NCI-H2196 (cell line): ENCODE measurements around the gene ZNF350.
A peak's percentile ranks its signal among the peaks of the same experiment; 100 is the strongest.
"Not testable (repeated sequence)": the region's sequence is repeated elsewhere in the genome, so short reads cannot be mapped to it uniquely, and the experiment has no call there.

Experiments
- DNase-seq: peaks from one replicate; lab custom pipeline; 2025; ENCODE audit not compliant: unreplicated experiment; lab: John Stamatoyannopoulos, UW

Gene ZNF350

GRCh38 chr19:51986309-51987291 is at the start of gene ZNF350:
Gene ZNF350, minus strand, starts transcription at chr19:51986840. Its CDS starts 12,480 bp downstream, at chr19:51974360.
- peak; percentile 88 for DNase-seq

GRCh38 chr19:52034051-52034728 is 47.5 kb upstream of the ZNF350 start:
- DNase-seq: no peak

DNA sequence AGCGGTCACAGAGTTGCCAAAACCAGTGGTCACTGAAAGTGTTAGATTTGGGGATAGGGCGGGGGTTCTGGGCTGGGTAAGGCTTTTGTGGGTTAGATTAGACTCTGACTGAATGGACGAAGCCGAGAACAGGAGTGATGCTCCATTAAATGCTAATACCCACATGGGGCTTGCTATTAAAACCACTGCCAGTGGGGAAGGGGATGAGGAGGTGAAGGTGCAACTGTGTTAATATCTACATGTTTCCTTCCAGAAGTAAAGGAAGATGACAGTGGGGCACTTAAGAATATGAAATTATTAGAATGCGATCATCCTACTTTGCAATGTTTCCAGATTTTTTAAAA is 42.1 kb upstream of the ZNF350 start:
- DNase-seq: peak; percentile 48

- peak; percentile 86 for DNase-seq
Observed at GRCh38 chr19:52028027-52028779, 41.6 kb upstream of the ZNF350 start, which contains the start of gene ZNF614. Gene ZNF614, minus strand, starts transcription at chr19:52028379. Its CDS starts 2,634 bp downstream, at chr19:52025745.

- not testable (repeated sequence) for DNase-seq
Observed at GRCh38 chr19:52026255-52026990, 39.8 kb upstream of the ZNF350 start.

- not testable (repeated sequence) for DNase-seq
Observed at GRCh38 chr19:52024478-52024877, 37.8 kb upstream of the ZNF350 start.

DNA sequence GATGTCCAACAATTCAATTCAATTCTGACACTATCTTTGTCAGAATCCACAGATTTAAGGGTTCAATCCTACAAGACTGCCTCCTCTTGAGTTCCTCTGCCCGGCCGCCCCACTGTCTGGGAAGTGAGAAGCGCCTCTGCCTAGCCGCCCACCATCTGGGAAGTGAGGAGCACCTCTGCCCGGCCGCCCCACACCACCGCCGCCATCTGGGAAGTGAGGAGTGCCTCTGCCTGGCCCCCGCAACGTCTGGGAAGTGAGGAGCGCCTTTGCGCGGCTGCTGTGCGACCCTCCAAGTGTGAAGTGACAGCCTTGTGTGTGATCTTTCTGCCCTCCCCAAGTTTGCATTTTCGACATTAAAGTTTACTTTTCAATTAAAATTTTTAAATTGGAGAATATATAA is 35.6 kb upstream of the ZNF350 start:
- DNase-seq: no peak

DNA sequence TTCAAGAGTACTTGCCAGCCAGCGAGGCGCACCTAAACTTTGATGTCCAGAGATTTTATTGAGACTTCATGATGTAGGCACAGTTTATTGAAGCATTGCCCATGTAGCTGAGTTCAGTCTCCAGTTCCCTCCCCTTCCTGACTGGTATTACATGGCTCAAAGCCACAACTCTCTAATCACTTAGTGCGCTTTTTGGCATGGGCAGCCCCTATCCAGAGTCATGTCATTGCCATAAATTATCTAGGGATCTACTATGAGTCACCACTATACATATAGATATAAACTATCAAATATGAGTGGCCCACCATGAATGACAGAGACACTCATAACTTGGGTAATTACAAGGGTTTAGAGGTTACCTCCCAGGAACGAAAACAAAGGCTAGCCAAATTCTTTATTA is 33.9 kb upstream of the ZNF350 start:
- DNase-seq: no peak

- DNase-seq: no peak
Observed at GRCh38 chr19:52010674-52011073, 24.0 kb upstream of the ZNF350 start.

GRCh38 chr19:52007806-52008557 is 21.3 kb upstream of the ZNF350 start, which contains the start of gene ZNF615:
Gene ZNF615, minus strand, starts transcription at chr19:52008211. Its CDS starts 4,500 bp downstream, at chr19:52003711.
- DNase-seq: peak; percentile 84

DNA sequence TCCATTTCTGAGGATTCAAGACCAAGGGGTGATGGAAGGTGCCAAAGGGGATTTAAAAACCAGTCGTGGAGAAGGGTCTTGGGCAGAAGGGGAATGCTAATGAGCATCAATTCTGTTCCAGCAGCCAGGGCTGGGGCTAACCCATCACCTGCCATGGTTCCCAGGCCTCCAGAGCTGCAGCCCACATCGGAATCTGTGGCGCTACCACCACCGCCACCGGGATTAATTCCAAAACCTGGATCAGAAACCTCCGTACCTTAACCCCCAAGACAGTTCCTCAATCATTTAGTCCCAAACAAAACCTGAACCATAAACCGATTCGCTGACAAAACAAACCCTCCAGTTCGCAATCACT is 20.8 kb upstream of the ZNF350 start:
- DNase-seq: no peak

GRCh38 chr19:51994048-51994644 is 7.5 kb upstream of the ZNF350 start:
- no peak for DNase-seq

GRCh38 chr19:51993422-51993821 is 6.8 kb upstream of the ZNF350 start:
- DNase-seq: no peak

DNA sequence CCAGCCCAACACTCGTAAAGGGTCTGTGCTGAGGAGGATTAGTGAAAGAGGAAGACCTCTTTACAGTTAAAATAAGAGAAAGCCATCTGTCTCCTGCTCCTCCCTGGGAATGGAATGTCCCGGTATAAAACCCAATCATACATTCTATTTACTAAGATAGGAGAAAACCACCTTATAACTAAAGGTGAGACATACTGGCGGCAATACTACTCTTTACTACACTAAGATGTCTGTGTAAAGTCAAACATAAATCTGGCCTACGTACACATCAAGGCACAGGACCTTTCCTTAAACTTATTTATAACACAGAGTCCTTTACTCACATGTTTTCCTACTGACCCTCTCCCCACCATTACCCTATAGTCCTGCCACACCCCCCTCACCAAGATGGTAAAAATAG is 3.3 kb downstream of the ZNF350 start:
- no peak for DNase-seq

DNA sequence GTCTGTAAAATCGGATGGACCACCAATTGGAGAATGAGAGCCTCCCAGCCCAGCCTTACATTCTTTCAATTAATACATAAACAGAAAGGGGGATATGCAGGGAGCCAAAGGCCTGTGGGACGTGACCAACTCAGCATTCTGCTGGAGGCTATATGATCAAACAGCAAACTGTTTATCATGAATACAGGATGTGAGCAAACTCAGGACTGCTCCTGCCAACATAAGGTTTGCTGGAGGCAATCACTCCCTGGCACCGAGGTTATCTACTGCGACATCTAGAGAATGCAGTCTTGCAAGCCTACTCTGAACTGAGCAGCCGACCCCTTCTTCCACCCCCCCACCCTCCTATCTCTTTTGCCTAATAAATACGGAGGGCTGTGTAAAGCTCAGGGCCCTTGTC is 5.7 kb downstream of the ZNF350 start:
- DNase-seq: not testable (repeated sequence)

GRCh38 chr19:51980116-51980736 is 6.4 kb downstream of the ZNF350 start:
- DNase-seq: no peak

GRCh38 chr19:51978882-51979281 is 7.8 kb downstream of the ZNF350 start:
- DNase-seq: no peak

GRCh38 chr19:51977346-51977745 is 9.3 kb downstream of the ZNF350 start:
- DNase-seq: no peak

DNA sequence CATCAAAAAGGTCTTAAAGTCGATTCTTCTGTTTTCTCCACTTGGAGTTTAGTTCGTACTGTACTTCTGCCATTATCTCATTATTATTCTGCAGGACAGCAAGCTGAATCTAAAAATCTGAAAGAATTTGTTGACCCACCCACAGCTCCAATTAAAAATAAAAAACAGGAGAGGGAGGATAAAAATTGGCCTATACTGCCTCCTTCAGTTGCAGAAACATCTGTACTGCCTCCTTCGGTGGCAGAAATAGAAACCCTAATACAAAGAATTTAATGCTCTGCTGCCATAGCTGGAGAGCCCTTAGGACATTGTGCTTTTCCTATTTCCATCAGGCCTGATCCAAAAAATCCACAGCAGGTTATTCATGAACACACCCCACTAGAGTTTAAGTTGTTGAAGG is 9.8 kb downstream of the ZNF350 start:
- DNase-seq: no peak
